WI38 (cell line): ENCODE data around the gene TMA7.

Experiments used
- H3K4me3 ChIP-seq: 2 replicates; pipeline ENCODE4 v1.5.1; 2011; ENCODE audit warnings: low read depth, mild to moderate bottlenecking, control low read depth, low read length
- TF ChIP-seq, protein P1 (sequence below): IDR thresholded peaks from 2 replicates; pipeline ENCODE4 v1.5.1; 2012; ENCODE audit warnings: low read depth, mild to moderate bottlenecking, control low read depth, low read length

TMA7 gene

DNA sequence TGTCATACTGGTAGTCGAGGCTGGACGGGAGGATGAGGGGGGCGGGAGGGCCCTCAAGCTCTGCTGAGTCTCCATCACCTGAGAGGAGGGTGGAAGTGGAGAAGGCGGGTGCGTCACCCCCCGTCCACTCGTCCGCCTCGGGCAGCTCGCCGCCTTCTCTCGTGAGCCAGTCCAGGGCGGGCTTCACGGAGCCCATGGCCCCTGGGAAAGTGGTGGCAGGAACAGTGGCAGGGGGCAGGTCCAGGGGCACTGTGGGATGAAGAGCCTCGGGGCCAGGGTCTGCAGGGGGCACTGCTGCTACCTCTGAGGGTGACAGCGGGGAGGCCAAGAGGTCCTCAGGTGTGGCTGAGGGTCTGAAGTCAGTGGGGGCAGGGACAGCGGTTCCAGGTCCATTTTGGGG lies 20.5 kb upstream of the TMA7 start:
- no peak overlapping the region for H3K4me3 ChIP-seq
- TF ChIP-seq, protein P1, sequence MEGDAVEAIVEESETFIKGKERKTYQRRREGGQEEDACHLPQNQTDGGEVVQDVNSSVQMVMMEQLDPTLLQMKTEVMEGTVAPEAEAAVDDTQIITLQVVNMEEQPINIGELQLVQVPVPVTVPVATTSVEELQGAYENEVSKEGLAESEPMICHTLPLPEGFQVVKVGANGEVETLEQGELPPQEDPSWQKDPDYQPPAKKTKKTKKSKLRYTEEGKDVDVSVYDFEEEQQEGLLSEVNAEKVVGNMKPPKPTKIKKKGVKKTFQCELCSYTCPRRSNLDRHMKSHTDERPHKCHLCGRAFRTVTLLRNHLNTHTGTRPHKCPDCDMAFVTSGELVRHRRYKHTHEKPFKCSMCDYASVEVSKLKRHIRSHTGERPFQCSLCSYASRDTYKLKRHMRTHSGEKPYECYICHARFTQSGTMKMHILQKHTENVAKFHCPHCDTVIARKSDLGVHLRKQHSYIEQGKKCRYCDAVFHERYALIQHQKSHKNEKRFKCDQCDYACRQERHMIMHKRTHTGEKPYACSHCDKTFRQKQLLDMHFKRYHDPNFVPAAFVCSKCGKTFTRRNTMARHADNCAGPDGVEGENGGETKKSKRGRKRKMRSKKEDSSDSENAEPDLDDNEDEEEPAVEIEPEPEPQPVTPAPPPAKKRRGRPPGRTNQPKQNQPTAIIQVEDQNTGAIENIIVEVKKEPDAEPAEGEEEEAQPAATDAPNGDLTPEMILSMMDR: no peak

DNA sequence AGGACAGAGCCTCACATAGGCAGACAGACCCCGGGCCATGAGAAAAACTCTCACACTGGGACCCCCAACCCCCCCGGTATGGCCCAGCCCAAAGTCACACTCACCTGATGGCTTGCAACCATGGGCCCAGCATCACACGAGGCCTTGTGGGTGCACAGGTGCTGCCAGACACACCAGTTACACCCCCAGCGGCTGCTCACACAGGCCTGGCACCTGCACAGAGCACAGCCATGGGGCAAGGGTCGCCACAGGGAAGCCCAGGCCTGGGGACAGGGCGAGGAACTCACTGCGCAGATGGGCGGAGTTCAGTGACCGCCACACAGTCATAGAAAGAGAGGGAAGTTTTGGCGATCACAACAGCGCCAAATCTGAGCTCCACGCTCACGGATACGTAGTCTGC lies 19.5 kb upstream of the TMA7 start:
- no peak overlapping the region for H3K4me3 ChIP-seq
- TF ChIP-seq, protein P1: no peak

DNA sequence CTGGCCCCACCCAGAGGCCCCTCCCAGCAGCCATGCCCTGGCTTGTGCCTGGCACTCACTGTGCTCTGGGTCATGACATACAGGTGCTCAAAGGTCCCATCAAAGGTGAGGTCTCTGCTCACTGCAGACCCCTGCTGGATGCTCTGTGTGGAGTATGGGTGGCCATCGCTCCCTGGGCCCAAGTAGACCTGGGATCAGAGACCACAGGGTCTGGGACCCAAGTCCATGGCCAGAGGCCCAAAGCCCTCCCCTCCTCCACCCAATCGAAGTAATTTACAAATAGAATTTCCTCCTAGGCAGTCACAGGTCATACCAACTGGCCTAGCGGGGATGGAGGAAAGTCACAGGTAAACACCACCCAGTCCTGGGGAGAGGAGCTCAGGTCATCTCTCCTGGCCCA lies 17.8 kb upstream of the TMA7 start:
- H3K4me3 ChIP-seq: no peak overlapping the region
- TF ChIP-seq, protein P1: no peak

DNA sequence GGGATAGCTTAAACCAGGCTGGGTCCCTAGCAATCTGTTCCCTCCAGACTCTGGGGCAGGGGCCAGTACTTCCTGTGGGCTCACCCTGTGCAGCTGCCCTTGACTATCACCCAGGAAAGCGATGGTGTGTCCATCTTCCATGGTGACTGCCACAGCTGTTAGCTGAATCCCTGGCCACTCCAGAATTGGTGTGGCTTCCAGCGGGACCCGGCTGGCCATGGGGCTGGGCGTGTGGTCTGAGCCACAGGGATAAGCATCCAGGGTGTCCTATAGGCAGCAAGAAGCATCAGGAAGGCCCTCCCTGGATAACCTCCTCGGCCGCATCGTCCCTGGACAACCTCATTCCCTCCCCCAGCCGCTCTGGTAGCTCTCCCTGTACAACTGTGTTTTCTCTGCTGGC lies 17.4 kb upstream of the TMA7 start:
- TF ChIP-seq, protein P1: no peak

DNA sequence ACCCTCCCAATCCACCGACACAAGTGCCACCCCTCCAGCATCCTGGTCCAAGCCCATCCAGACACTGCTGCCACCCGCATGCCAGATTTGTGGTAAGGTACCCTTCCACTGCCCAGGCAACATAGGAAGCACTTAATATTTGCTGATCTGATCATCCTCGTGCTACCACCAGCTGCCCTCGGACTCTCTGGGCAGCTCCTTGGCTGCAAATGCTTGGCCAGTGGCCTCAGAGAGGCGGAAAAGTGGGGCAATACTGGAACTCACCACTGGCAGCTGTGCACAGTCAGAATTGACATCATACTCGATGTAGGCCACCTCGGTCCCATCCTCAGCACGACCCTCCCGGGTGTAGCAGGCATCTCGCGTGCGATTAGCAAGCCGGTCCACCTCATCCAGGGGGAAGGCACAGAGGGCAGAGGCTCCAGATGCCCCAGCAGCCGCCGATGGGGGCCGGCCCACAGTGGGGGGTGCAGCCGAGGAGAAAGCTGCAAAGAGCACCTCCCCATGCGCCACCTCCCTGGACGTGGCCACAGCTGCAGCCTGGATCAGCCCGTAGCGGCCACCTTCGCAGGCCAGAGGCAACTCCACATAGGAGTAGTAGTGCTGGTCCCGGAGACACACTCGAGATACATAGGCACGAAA lies 16.7 kb upstream of the TMA7 start:
- H3K4me3 ChIP-seq: no peak overlapping the region
- TF ChIP-seq, protein P1: no peak

More for the DNA sequence above, 17.4 kb upstream of the TMA7 start:
- no peak overlapping the region for H3K4me3 ChIP-seq

DNA sequence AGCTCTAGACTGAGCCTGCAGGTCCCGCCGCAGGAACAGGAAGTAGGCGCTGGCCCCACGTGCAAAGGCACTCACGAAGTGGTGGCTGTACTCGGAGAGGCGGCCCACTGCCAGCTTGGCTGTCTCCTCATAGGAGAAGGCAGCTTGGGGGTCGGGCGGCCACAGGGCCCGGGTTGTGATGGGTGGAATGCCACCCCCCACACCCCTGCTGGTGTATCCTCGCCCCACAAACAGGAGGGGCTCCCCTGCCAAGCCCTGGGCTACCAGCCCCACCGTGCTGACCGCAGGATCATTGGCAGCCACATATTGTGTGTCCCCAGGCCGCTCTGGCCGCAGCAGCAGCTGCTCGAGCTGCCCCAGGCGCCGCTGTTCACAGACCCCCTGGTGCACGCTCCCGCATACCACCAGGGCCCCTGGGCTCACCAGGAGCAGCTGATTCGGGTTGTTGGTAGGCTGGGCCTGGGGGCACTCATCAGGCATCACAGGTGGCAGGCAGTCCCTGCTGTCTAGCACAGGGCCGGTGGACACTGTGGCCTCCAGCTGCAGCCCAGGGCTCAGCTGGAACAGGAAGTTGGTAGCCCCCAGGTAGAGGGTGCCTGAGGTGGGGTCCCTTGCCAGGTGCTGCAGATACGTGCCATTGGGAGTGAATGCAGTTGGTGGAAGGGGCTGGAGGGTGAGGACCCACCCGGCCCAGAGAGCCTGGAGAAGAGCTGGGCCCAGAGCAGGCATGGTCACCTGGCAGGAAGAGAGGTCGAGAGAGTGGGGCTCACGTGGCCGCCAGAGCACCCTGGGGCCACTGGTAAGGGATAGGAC lies 16.0 kb upstream of the TMA7 start:
- TF ChIP-seq, protein P1: no peak

DNA sequence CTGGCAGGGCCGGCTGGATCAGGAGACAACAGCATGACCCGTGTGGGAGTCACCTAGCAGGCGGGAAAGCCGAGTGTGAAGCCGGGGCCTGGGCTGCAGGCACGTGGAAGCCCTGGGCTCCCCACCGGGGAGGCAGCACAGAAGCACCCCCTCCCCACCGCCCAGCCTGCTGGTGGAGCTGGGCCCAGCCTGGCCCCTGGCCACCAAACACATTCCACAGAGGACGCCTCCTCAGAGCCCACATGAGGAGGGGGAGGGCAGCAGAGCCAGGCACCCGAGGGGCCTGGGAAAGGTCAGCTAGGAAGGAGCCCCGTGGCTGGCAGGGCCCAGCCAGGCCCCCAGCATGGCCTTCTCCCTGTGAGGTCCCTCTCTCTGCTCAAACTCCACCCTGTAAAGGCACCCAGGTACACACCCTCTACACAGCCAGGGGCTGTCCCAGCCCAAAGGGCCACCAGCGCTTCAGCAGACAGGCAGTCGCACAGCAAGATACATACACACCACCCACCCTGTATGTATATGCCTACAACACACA lies 14.7 kb upstream of the TMA7 start:
- H3K4me3 ChIP-seq: no peak overlapping the region

More for the DNA sequence above, 16.0 kb upstream of the TMA7 start:
- no peak overlapping the region for H3K4me3 ChIP-seq

More for the DNA sequence above, 14.7 kb upstream of the TMA7 start:
- TF ChIP-seq, protein P1: no peak
